NB4 (cell line): ENCODE results near the gene LSM10.
A peak's percentile ranks its signal among the peaks of the same experiment; 100 is the strongest.

Experiments used
- DNase-seq: peaks from one replicate; pipeline ENCODE4 v3.0.0; 2010; ENCODE audit warnings: low read depth
- H3K4me3 ChIP-seq: one replicate; pipeline ENCODE4 v1.5.1; 2011; ENCODE audit warnings: mild to moderate bottlenecking, low read depth, low read length, moderate library complexity
- MYC ChIP-seq: IDR thresholded peaks from 2 replicates; pipeline ENCODE4 v1.6.1; 2011; ENCODE audit warnings: low read depth, low read length
- POLR2A ChIP-seq: IDR thresholded peaks from 2 replicates; pipeline ENCODE4 v1.6.1; 2011; ENCODE audit warnings: mild to moderate bottlenecking; ENCODE audit not compliant: insufficient read length; ENCODE audit errors: extremely low read depth
- TF ChIP-seq, protein P1 (sequence below): IDR thresholded peaks from 2 replicates; pipeline ENCODE4 v1.6.1; 2011; ENCODE audit warnings: low read depth, low read length
- TF ChIP-seq, protein P2 (sequence below): IDR thresholded peaks from one replicate; pipeline ENCODE4 v1.5.1; 2012; ENCODE audit warnings: low read depth, low read length

LSM10 gene

DNA sequence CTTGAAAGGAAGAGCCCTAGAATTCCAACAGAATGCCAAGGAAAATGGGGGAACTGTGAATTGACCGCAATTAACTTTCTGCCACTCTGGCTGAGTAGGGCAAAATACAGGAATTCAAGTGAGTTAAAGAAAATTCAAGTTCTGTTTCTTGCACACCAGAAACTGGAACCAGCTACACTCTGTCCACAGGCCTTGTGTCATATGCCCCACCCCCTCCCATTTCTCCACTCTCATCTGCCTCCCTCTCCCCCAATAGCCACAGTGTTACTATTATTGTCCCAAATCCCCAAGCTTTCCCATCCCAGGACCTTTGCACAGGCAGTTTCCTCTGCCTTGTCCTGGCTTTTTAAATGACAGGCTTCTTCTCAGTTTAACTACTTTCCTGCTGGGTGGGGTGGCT, 7.7 kb downstream of the LSM10 start:
- TF ChIP-seq, protein P1, sequence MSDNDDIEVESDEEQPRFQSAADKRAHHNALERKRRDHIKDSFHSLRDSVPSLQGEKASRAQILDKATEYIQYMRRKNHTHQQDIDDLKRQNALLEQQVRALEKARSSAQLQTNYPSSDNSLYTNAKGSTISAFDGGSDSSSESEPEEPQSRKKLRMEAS = no peak
- TF ChIP-seq POLR2A = no peak
- no peak for TF ChIP-seq MYC
- TF ChIP-seq, protein P2, sequence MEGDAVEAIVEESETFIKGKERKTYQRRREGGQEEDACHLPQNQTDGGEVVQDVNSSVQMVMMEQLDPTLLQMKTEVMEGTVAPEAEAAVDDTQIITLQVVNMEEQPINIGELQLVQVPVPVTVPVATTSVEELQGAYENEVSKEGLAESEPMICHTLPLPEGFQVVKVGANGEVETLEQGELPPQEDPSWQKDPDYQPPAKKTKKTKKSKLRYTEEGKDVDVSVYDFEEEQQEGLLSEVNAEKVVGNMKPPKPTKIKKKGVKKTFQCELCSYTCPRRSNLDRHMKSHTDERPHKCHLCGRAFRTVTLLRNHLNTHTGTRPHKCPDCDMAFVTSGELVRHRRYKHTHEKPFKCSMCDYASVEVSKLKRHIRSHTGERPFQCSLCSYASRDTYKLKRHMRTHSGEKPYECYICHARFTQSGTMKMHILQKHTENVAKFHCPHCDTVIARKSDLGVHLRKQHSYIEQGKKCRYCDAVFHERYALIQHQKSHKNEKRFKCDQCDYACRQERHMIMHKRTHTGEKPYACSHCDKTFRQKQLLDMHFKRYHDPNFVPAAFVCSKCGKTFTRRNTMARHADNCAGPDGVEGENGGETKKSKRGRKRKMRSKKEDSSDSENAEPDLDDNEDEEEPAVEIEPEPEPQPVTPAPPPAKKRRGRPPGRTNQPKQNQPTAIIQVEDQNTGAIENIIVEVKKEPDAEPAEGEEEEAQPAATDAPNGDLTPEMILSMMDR = no peak
- H3K4me3 ChIP-seq = no peak overlapping the region

DNA sequence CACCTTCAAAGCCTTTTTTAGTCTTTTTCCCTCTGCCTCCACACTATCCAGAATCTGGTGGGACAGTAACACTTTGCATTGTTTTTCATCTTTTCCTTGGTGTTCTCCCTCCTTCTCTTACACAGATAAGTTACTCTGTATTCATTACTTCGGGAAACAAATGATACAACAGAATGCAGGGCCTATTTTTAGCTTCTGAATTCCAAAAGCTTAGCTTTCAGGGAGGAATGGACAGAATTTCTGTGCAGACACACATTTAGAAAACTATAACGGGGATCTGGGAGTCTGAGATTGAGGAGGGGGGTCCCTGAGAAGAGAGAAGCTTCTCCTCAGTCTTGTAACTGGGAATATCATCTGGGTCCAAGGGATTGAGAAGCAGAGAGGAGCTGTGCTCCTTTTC, 8.4 kb downstream of the LSM10 start:
- TF ChIP-seq MYC = no peak
- TF ChIP-seq, protein P1 = no peak
- TF ChIP-seq, protein P2 = no peak
- no peak for TF ChIP-seq POLR2A
- no peak overlapping the region for H3K4me3 ChIP-seq
- no peak for DNase-seq

More for the DNA sequence above, 7.7 kb downstream of the LSM10 start:
- no peak for DNase-seq

DNA sequence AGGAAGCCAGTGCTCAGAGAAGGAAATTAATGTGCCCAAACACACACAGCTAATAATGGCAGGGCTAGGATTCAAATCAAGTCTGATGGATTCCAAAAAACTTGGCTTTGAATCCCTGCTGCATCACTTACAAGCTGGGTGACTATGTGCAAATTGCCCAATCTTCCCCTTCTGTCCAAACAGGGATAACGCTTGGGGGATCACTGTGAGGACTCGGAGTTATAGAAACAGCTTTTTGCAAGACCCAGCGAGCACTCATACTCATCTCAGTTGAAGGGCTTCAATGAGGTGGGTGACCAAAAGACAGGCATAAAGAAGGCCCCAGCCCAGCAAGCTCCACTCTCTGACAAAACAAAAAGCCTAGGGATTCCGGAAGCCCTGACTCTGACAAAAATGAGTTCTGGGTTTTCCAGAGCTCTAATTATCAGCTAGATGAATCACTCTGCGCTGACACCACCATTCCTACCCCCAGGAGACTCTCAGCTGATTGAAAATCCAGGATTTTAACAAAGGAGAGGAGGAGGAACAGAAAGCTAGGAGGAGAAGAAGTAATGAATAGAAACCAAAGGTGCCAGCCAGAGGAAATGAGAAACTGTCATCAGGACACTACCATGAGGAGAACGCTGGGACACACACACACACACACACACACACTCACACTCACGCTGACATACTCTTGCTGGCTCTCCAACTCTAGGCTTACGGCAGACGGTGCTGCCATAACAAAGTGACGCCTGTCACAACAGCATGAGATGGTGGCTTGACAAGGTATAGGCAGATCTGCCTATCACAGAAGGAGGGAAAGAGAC, 10.4 kb downstream of the LSM10 start:
- no peak for DNase-seq
- no peak overlapping the region for H3K4me3 ChIP-seq
- no peak for TF ChIP-seq MYC
- TF ChIP-seq, protein P1 = no peak
- no peak for TF ChIP-seq POLR2A
- TF ChIP-seq, protein P2 = no peak

DNA sequence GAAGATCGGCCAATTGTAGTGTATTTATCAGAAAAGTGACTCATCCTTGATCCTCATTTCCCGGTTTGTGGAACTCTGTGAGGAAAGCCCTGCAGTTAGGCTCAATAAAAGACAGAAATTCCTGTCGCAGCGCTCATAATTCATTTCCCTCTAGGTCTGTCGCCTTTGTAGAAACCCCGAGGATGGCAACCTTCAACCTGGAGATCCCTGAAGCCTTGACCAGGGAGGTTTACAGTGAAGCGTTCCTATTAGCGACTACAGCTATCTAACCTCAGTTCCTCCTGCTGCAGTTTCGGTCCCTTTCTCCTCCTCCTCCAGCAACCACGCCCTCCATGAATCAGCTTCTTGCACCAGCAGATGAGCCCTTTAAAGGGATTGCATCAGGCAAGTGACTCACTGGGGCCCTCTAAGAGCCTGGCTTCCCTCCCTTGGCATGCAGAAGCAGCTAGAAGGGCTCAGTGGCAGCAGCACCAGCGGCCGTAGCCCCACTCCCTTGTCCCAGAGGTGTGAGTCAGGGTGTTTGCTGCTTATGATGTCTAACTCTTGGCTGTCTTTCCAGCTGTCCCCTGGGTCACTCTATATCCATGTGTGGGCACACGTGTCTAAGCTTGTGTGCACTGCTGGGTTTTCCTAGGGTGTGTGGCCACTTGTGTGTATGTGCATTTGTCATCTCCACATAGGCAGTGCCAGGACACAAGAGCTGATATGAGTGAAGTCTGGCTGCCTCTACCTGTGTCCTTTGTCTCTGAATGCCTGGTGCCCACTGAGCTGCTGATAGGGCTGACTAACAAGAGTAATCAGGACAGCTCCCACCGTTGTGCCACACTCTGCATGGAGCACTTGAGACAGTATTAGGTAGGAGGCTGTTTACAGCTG, 11.2 kb downstream of the LSM10 start:
- peak; percentile 99 for DNase-seq
- H3K4me3 ChIP-seq = peak overlapping the region; percentile 84
- peak; percentile 57 for TF ChIP-seq POLR2A
- peak; percentile 76 for TF ChIP-seq MYC
- TF ChIP-seq, protein P1 = peak; percentile 95
- TF ChIP-seq, protein P2 = no peak

DNA sequence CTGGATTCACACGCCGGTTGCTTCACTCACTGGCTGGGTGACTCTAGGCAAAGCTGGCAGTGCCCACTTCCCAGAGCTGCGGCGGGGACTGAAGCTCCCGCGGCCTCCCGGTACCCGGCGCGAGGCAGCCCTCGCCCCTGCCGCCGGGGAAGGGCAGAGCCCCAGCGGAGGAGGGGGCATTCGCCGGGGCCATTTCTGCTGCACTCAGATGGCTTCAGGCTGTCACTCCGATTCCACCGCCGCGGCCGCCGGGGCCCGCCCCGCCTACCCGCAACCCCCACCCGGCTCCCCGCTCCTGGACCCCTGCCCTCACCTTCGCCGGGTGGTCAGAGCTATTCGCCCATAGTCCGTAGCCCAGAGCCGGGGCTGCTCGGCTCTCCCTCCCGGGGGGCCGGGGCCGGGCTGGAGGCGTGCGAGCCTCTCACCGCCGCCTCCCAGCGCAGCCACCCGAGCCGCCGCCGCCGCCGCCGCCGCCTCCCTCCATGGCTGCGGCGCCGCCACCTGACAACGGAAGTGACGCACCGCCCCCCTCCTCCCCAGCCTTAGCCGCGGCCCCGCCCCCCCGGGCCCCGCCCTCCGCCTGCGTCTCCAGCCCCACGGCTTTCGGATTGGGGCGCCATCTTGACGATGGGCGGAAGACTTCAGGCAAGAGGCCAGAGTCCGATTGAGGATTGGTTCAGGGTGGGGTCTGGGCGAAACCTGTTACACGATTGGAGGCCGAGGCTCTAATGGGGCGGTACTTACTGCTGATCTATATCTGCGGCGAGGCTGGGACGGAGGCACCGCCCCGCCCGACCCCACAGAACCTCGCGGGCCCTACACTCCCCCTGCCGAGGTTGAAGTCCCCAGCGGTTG, 12.1 kb downstream of the LSM10 start, which contains the start of gene STK40:
Gene STK40 (minus strand): TSS at position 515 of the 855 bp plus-strand sequence. CDS start 24,592 bp downstream, outside the sequence.
- peak; percentile 99 for DNase-seq
- H3K4me3 ChIP-seq = peak within 1 kb of the TSS; percentile 91

More for the DNA sequence above, 12.1 kb downstream of the LSM10 start, which contains the start of gene STK40:
- TF ChIP-seq POLR2A (no peak), MYC (no peak)
- TF ChIP-seq, protein P2 = no peak
- TF ChIP-seq, protein P1 = no peak
